ENCODE data around the gene FBP2. TPM values are rescaled to one million over a fixed set of nuclear protein-coding genes. Genes with fewer than 3 reads are reported as not detected.

Gene FBP2
- total RNA-seq, 4 donors from 2014 or later = 12.1 to 56.5 (median 41.5) TPM

DNA sequence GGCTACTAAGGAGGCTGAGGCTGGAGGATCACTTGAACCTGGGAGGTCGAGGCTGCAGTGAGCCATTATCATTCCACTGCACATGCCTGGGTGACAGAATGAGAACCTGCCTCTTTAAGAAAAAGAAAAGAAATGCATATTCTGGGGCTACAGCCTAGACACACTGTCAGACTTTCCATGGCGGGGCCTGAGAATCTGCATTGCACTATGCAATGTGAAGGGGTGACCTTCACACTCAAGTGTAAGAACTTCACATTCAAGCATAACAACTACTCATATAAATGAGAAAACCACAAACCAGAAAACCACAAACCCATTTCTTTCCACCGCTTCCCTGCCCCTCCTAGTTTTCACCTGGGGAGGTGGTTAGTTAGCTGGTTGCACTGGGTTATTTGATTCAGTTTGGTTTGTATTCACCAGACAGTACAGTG, 18.0 kb upstream of the FBP2 start:
- no peak overlapping the region for H3K27ac ChIP-seq
- no peaks in the 10 kb centered on the region for H3K9me3 ChIP-seq
- no peaks in the 10 kb centered on the region for H3K4me1 ChIP-seq
- no peak overlapping the region for H3K4me3 ChIP-seq
- H3K36me3 ChIP-seq = no peaks in the 10 kb centered on the region
- H3K27me3 ChIP-seq = no peaks in the 10 kb centered on the region
- in situ Hi-C loops (cut with MboI; ENCODE audit: low sequenced_read_pairs in 4 of 4) (no loop called here), intact Hi-C loops (cut with DNase I; ENCODE audit: low total_unique reads) (no loop called here)
- DNase-seq = no peak
- ATAC-seq = no peak
- no peak for TF ChIP-seq POLR2A (IDR thresholded peaks at IDR 0.05)
- TF ChIP-seq, protein P1, sequence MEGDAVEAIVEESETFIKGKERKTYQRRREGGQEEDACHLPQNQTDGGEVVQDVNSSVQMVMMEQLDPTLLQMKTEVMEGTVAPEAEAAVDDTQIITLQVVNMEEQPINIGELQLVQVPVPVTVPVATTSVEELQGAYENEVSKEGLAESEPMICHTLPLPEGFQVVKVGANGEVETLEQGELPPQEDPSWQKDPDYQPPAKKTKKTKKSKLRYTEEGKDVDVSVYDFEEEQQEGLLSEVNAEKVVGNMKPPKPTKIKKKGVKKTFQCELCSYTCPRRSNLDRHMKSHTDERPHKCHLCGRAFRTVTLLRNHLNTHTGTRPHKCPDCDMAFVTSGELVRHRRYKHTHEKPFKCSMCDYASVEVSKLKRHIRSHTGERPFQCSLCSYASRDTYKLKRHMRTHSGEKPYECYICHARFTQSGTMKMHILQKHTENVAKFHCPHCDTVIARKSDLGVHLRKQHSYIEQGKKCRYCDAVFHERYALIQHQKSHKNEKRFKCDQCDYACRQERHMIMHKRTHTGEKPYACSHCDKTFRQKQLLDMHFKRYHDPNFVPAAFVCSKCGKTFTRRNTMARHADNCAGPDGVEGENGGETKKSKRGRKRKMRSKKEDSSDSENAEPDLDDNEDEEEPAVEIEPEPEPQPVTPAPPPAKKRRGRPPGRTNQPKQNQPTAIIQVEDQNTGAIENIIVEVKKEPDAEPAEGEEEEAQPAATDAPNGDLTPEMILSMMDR (IDR thresholded peaks at IDR 0.05 in 4 of 5, conservative IDR thresholded peaks at IDR 0.05 in 1 of 5) = no peak

- ATAC-seq = no peak
- Histone ChIP-seq H3K9me3 (no peaks in the 10 kb centered on the region), H3K27ac (no peak overlapping the region), H3K27me3 (no peaks in the 10 kb centered on the region), H3K4me1 (no peaks in the 10 kb centered on the region), H3K4me3 (no peak overlapping the region), H3K36me3 (no peaks in the 10 kb centered on the region)
- no peak for DNase-seq
- in situ Hi-C loops (cut with MboI; ENCODE audit: low sequenced_read_pairs in 4 of 4) (no loop called here), intact Hi-C loops (cut with DNase I; ENCODE audit: low total_unique reads) (no loop called here)
- TF ChIP-seq, protein P1 (IDR thresholded peaks at IDR 0.05 in 4 of 5, conservative IDR thresholded peaks at IDR 0.05 in 1 of 5) = no peak
- TF ChIP-seq POLR2A (IDR thresholded peaks at IDR 0.05) = no peak
Measured at GRCh38 chr9:94610181-94610606, 16.6 kb upstream of the FBP2 start.

GRCh38 chr9:94607423-94607691, 13.7 kb upstream of the FBP2 start:
- Histone ChIP-seq H3K4me1 (peaks cover 0 to 7% of the 10 kb centered on the region in 2 donors), H3K9me3 (no peaks in the 10 kb centered on the region), H3K27me3 (no peaks in the 10 kb centered on the region), H3K27ac (no peak overlapping the region), H3K4me3 (no peak overlapping the region), H3K36me3 (no peaks in the 10 kb centered on the region)
- ATAC-seq (no peak), DNase-seq (no peak)
- in situ Hi-C loops (cut with MboI; ENCODE audit: low sequenced_read_pairs in 4 of 4) = no loop called here
- no peak for TF ChIP-seq POLR2A (IDR thresholded peaks at IDR 0.05)
- TF ChIP-seq, protein P1 (IDR thresholded peaks at IDR 0.05 in 4 of 5, conservative IDR thresholded peaks at IDR 0.05 in 1 of 5) = no peak
- intact Hi-C loops (cut with DNase I; ENCODE audit: low total_unique reads) = no loop called here

- H3K4me1 ChIP-seq = peaks cover 0 to 7% of the 10 kb centered on the region in 2 donors
- intact Hi-C loops (cut with DNase I; ENCODE audit: low total_unique reads) = no loop called here
- no peak overlapping the region for H3K4me3 ChIP-seq
- TF ChIP-seq, protein P1 (IDR thresholded peaks at IDR 0.05 in 4 of 5, conservative IDR thresholded peaks at IDR 0.05 in 1 of 5) = no peak
- TF ChIP-seq POLR2A (IDR thresholded peaks at IDR 0.05) = no peak
- ATAC-seq (no peak), DNase-seq (no peak)
- H3K27me3 ChIP-seq = no peaks in the 10 kb centered on the region
- in situ Hi-C loops (cut with MboI; ENCODE audit: low sequenced_read_pairs in 4 of 4) = no loop called here
- no peaks in the 10 kb centered on the region for H3K36me3 ChIP-seq
- no peak overlapping the region for H3K27ac ChIP-seq
- H3K9me3 ChIP-seq = no peaks in the 10 kb centered on the region
Measured at GRCh38 chr9:94606646-94607422, 13.2 kb upstream of the FBP2 start.
